ENCODE measurements around the gene GPAT2.
"Not testable (repeated sequence)": the region's sequence is repeated elsewhere in the genome, so short reads cannot be mapped to it uniquely, and the experiment has no call there.

GPAT2 gene

GRCh38 chr2:96075199-96075771, 40.6 kb upstream of the GPAT2 start:
- TF ChIP-seq CTCF (IDR thresholded peaks at IDR 0.05; ENCODE audit: low read depth, low read length): no peak
- no peak for DNase-seq (ENCODE audit: low read depth, low spot score)
- in situ Hi-C loops (cut with HindIII; ENCODE audit: low sequenced_read_pairs): no loop called here
- no peak overlapping the region for H3K4me3 ChIP-seq (ENCODE audit: low read depth, low read length)

- no peak overlapping the region for H3K4me3 ChIP-seq (ENCODE audit: low read depth, low read length)
- no peak for TF ChIP-seq CTCF (IDR thresholded peaks at IDR 0.05; ENCODE audit: low read depth, low read length)
- in situ Hi-C loops (cut with HindIII; ENCODE audit: low sequenced_read_pairs): no loop called here
- no peak for DNase-seq (ENCODE audit: low read depth, low spot score)
Measured at GRCh38 chr2:96074156-96074555, 39.4 kb upstream of the GPAT2 start.

GRCh38 chr2:96073170-96073775, 38.6 kb upstream of the GPAT2 start:
- in situ Hi-C loops (cut with HindIII; ENCODE audit: low sequenced_read_pairs): no loop called here
- H3K4me3 ChIP-seq (ENCODE audit: low read depth, low read length): no peak overlapping the region
- no peak for DNase-seq (ENCODE audit: low read depth, low spot score)
- no peak for TF ChIP-seq CTCF (IDR thresholded peaks at IDR 0.05; ENCODE audit: low read depth, low read length)

- TF ChIP-seq CTCF (IDR thresholded peaks at IDR 0.05; ENCODE audit: low read depth, low read length): no peak
- in situ Hi-C loops (cut with HindIII; ENCODE audit: low sequenced_read_pairs): no loop called here
- DNase-seq (ENCODE audit: low read depth, low spot score): no peak
- no peak overlapping the region for H3K4me3 ChIP-seq (ENCODE audit: low read depth, low read length)
Measured at GRCh38 chr2:96072746-96073145, 38.0 kb upstream of the GPAT2 start.

GRCh38 chr2:96071977-96072491, 37.3 kb upstream of the GPAT2 start:
- H3K4me3 ChIP-seq (ENCODE audit: low read depth, low read length); in situ Hi-C loops (cut with HindIII; ENCODE audit: low sequenced_read_pairs): not testable (repeated sequence)

GRCh38 chr2:96071087-96071976, 36.6 kb upstream of the GPAT2 start:
- DNase-seq (ENCODE audit: low read depth, low spot score); in situ Hi-C loops (cut with HindIII; ENCODE audit: low sequenced_read_pairs); H3K4me3 ChIP-seq (ENCODE audit: low read depth, low read length): not testable (repeated sequence)

More at GRCh38 chr2:96071977-96072491, 37.3 kb upstream of the GPAT2 start:
- not testable (repeated sequence) for DNase-seq (ENCODE audit: low read depth, low spot score)

- H3K4me3 ChIP-seq (ENCODE audit: low read depth, low read length); DNase-seq (ENCODE audit: low read depth, low spot score); in situ Hi-C loops (cut with HindIII; ENCODE audit: low sequenced_read_pairs): not testable (repeated sequence)
Measured at GRCh38 chr2:96070351-96070750, 35.6 kb upstream of the GPAT2 start.

GRCh38 chr2:96069878-96070277, 35.2 kb upstream of the GPAT2 start:
- DNase-seq (ENCODE audit: low read depth, low spot score); in situ Hi-C loops (cut with HindIII; ENCODE audit: low sequenced_read_pairs); H3K4me3 ChIP-seq (ENCODE audit: low read depth, low read length): not testable (repeated sequence)

GRCh38 chr2:96067902-96068581, 33.3 kb upstream of the GPAT2 start:
- in situ Hi-C loops (cut with HindIII; ENCODE audit: low sequenced_read_pairs); DNase-seq (ENCODE audit: low read depth, low spot score); H3K4me3 ChIP-seq (ENCODE audit: low read depth, low read length): not testable (repeated sequence)

GRCh38 chr2:96067098-96067660, 32.5 kb upstream of the GPAT2 start:
- H3K4me3 ChIP-seq (ENCODE audit: low read depth, low read length); DNase-seq (ENCODE audit: low read depth, low spot score); in situ Hi-C loops (cut with HindIII; ENCODE audit: low sequenced_read_pairs): not testable (repeated sequence)

- DNase-seq (ENCODE audit: low read depth, low spot score); in situ Hi-C loops (cut with HindIII; ENCODE audit: low sequenced_read_pairs); H3K4me3 ChIP-seq (ENCODE audit: low read depth, low read length): not testable (repeated sequence)
Measured at GRCh38 chr2:96066511-96066910, 31.8 kb upstream of the GPAT2 start.

Measured in astrocyte of the spinal cord (primary cell).